Rectal smooth muscle tissue (tissue), 1 donor: ENCODE measurements around the gene NLGN4X.

Experiments
- H3K27ac ChIP-seq: one replicate; pipeline ENCODE4 v1.7.0; 2013; ENCODE audit warnings: low read depth, low read length, inconsistent platforms
- H3K27me3 ChIP-seq: one replicate; pipeline ENCODE4 v1.7.0; 2013; ENCODE audit warnings: low read length; ENCODE audit not compliant: control insufficient read depth, insufficient read depth
- H3K36me3 ChIP-seq: one replicate; pipeline ENCODE4 v1.7.0; 2013; ENCODE audit warnings: low read length; ENCODE audit not compliant: control insufficient read depth, insufficient read depth
- H3K4me1 ChIP-seq: one replicate; pipeline ENCODE4 v1.7.0; 2013; ENCODE audit warnings: low read length; ENCODE audit not compliant: control insufficient read depth, insufficient read depth
- H3K4me3 ChIP-seq: one replicate; pipeline ENCODE4 v1.7.0; 2013; ENCODE audit warnings: low read length
- H3K9ac ChIP-seq: one replicate; pipeline ENCODE4 v1.7.0; 2013; ENCODE audit warnings: low read length

Gene NLGN4X

DNA sequence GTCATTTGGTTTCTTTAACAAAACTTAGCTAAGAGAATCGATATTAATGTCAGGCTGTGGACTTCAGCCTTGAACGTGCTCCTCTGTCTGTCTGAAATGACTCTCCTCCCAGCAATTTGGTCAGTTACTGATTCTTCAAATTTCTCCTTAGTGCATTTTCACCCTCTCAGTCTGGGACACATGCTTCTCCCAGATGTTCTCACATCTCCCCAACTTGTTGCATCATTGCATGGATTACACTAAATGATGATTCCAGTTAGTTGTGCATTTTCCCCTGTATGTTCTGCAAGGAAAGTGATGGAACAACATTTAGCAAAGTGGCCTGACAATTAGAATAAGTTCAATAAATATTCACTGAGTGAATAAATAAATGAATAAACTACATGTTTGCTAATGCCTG lies 94.4 kb downstream of the NLGN4X start:
- no peaks in the 10 kb centered on the region for H3K36me3 ChIP-seq
- no peak overlapping the region for H3K4me3 ChIP-seq
- H3K27me3 ChIP-seq = no peaks in the 10 kb centered on the region
- no peaks in the 10 kb centered on the region for H3K4me1 ChIP-seq
- H3K27ac ChIP-seq = no peak overlapping the region
- H3K9ac ChIP-seq = no peak overlapping the region

DNA sequence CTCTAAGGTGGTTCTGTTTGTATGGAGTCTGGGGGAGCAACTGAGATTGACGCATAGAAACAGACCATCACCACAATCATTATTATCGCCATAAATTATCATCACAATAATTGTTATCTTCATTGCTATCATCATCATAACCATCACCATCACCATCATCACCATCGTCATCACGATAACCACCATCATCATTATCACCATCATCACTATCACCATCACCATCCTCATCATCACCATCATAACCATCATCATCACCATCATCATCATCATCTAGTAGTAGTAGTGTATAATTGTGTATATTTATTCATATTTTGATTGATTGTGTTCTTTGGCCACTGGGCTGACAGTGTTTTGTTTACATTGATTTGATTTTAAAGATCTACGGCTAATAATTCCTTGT lies 95.7 kb downstream of the NLGN4X start:
- Histone ChIP-seq H3K4me1 (no peaks in the 10 kb centered on the region), H3K27ac (no peak overlapping the region), H3K9ac (no peak overlapping the region), H3K27me3 (no peaks in the 10 kb centered on the region), H3K4me3 (no peak overlapping the region), H3K36me3 (no peaks in the 10 kb centered on the region)

DNA sequence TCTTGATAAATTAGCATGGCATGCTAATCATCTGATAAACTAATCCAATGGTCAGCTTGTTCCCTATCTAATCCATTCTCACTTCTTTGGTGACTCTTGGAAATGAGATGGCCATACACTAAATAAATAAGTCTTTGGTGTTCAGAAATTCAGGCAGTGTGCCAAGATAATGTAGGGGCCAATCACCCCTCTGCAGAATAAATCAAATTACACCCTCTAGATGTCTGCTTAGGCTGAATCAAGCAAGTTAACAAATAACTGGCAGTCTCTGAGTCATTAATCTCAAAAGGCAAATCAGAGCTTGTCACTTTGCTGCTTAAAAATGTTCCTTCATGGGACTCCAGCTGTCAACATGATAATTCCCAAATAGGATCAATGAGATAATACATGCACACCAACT lies 97.4 kb downstream of the NLGN4X start:
- Histone ChIP-seq H3K27me3 (no peaks in the 10 kb centered on the region), H3K36me3 (no peaks in the 10 kb centered on the region), H3K4me1 (no peaks in the 10 kb centered on the region), H3K4me3 (no peak overlapping the region), H3K27ac (no peak overlapping the region), H3K9ac (no peak overlapping the region)

DNA sequence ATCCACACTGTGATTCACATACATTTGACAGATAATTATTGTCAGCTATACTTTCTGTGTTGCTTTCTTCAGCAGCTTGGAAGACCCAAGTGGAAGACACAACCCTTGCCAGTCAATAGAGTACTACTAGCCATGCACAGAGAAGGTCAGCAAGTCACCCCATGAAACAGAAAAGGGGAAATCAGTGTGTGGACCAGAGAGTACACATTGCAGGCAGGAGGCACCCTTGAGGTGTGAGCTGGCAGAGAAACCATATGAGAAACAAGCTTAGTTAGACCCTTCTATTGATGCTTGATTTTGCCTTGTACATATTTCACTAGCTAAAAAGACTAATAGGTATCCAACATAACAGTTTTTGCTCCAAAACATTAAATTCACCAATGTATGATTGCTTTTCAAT lies 99.5 kb downstream of the NLGN4X start:
- Histone ChIP-seq H3K4me3 (no peak overlapping the region), H3K27me3 (no peaks in the 10 kb centered on the region), H3K9ac (no peak overlapping the region), H3K36me3 (no peaks in the 10 kb centered on the region), H3K27ac (no peak overlapping the region), H3K4me1 (no peaks in the 10 kb centered on the region)

DNA sequence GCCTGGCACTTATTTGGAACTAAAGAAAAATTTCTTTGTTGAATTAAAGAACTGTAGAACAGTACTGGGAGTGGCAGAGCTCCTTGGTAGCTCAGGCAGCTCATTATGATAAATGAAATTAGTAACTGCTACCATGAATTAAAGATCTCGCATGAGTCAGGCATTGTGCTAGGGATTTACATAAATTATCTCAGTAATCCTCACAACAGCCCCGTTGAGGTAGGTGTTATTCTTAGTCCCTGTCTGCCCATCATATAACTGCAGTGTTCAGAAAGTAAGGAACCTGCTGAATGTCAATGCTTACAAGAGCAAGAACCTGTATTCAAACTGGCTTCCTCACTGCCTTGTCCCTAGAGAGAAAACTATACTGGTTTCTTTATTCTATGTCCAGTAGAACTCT lies 108.3 kb downstream of the NLGN4X start:
- no peaks in the 10 kb centered on the region for H3K4me1 ChIP-seq
- no peak overlapping the region for H3K27ac ChIP-seq
- no peak overlapping the region for H3K9ac ChIP-seq
- H3K27me3 ChIP-seq = no peaks in the 10 kb centered on the region
- no peak overlapping the region for H3K4me3 ChIP-seq
- H3K36me3 ChIP-seq = no peaks in the 10 kb centered on the region

DNA sequence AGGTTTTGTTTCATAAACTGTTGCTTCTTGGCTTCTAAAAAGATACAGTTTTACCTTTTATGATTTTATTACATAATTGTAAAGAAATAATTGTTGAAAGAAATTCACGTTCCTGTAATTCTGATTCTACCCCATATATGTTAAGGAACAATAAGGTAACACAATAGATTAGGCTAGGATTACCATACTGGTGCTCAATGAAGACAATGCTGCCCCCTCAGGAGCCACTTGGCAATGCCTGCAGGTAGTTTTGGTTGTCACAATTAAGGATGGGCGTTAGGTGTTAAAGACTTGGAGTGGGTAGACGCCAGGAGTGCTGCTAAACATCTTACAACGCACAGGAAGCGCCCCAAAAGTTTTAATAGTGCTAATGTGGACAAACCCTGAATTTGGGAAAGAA lies 133.2 kb downstream of the NLGN4X start:
- no peaks in the 10 kb centered on the region for H3K4me1 ChIP-seq
- no peaks in the 10 kb centered on the region for H3K36me3 ChIP-seq
- H3K9ac ChIP-seq = no peak overlapping the region
- H3K27me3 ChIP-seq = no peaks in the 10 kb centered on the region
- H3K27ac ChIP-seq = no peak overlapping the region
- no peak overlapping the region for H3K4me3 ChIP-seq

DNA sequence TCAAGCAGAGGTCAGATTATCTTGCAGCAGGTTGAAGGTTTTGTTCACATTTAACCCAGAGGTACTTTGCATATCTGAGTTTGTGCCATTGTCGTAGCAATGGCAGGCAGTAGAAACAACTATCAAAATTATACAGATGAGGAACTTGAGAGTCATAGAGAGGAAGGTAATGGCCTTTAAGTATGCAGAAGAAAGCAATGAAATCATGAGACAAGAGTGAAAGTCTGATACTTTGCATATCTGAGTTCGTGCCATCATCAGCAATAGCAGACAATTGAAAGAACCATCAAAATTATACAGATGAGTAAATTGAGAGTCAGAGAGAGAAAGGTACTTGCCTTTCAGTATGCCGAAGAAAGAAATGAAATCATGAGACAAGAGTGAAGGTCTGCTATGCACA lies 154.1 kb downstream of the NLGN4X start:
- Histone ChIP-seq H3K9ac (no peak overlapping the region), H3K27me3 (no peaks in the 10 kb centered on the region), H3K4me3 (no peak overlapping the region), H3K36me3 (no peaks in the 10 kb centered on the region), H3K27ac (no peak overlapping the region), H3K4me1 (no peaks in the 10 kb centered on the region)

DNA sequence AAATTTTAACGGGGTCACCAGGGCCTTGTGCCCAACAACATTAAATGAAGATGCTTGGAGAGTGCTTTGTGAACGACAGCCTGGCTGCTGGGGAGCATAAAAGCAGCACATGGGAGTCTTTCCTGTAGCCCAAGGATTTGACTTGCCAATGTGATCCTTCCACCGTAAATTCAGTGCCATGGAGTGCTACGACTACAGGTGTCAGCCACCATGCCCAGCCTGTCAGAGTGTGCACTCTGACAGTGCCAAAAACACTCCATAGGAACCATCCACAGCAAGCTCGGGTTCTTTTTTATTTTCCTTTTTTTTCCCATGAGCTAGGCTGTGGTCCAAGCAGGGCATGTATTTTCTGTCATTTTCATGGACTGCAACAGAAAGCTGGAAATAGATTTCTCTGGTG lies 156.9 kb downstream of the NLGN4X start:
- Histone ChIP-seq H3K27ac (no peak overlapping the region), H3K9ac (no peak overlapping the region), H3K27me3 (no peaks in the 10 kb centered on the region), H3K4me1 (no peaks in the 10 kb centered on the region), H3K4me3 (no peak overlapping the region), H3K36me3 (no peaks in the 10 kb centered on the region)

DNA sequence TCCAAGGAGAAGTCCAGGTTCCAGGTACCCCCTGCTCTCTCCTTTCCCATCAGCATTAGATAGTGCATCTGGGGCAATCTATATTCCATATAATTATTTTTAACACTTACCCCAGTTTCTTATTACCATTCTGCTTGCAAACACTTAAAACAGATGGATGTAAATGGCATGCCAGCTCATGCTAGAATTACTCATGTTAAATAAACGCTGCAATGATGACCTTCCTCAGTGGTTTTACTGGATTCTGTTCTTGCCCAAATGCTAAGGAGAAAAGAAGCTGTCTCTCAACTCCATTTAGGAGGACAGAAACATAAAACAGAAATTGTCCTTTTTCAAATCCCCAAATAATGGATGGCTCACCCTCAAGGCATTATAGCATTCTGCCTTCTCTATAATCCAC lies 161.1 kb downstream of the NLGN4X start:
- no peaks in the 10 kb centered on the region for H3K36me3 ChIP-seq
- no peaks in the 10 kb centered on the region for H3K4me1 ChIP-seq
- H3K27me3 ChIP-seq = no peaks in the 10 kb centered on the region
- H3K9ac ChIP-seq = no peak overlapping the region
- H3K27ac ChIP-seq = no peak overlapping the region
- H3K4me3 ChIP-seq = no peak overlapping the region

DNA sequence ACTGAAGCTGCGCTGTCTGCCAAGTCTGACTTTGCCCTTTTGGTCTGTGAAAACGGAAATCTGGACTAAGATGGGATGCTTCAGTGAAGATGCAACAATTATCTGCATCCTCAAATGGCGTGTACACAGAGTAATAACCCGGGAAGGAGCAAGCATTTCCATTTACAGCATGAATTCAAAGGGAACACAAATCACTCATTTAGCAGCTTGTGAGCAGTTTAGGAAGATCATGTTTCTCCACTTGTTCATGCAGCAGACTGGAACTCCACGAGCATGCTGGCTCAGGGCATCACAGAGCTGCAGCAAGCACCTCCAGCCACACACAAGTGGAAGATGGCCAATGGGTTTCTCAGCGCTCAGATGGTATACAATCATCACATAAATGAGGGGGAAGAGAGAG lies 175.5 kb downstream of the NLGN4X start:
- Histone ChIP-seq H3K36me3 (no peaks in the 10 kb centered on the region), H3K27ac (no peak overlapping the region), H3K4me1 (no peaks in the 10 kb centered on the region), H3K4me3 (no peak overlapping the region), H3K9ac (no peak overlapping the region), H3K27me3 (no peaks in the 10 kb centered on the region)

DNA sequence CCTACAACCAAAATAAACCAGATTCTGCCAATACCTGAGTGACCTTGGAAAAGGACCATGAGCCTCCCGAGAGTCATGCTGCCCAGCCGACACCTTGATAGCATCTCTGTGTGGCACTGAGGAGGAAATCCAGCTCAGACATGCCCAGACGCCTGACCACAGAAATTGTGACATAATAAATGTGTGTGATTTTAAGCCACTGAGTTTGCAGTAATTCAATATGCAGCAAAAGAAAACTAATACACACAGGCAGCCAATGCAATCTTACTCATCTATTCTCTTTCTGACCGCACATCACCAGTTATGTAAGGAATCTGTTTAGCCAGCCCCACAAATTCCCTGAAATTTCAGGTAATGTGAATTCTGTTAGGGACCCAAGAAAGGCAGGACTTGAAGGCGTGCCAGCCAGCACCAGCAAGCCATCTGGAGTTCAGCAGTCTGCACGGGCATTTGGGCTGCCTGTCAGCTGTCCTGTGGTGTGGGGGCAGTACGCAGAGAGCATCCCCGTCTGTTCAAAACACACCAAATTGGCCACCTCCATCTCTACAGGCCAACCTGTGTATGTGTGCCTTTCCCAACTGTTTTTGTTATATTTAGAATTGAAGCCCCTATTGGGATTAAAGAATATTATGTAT lies 176.4 kb downstream of the NLGN4X start:
- Histone ChIP-seq H3K27ac (no peak overlapping the region), H3K4me3 (no peak overlapping the region), H3K9ac (no peak overlapping the region), H3K4me1 (no peaks in the 10 kb centered on the region), H3K27me3 (no peaks in the 10 kb centered on the region), H3K36me3 (no peaks in the 10 kb centered on the region)

DNA sequence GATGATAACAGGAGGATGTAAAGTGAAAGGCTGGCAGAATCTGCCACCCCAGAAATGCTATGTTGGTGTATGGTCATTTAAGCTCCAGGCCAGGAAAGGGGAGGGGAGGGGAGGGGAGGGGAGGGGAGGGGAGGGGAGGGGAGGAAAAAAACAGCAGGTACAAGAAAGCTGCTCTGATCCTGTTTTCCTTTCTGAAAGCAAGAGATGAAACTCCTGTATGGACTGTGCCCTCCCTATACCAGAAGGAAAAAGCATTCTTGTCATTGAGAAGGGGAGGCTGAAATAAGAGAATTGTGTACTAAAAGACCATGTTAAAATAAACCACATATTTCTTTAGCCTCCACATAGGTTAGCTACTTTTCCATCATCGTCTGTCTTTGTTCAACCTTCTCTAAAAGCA lies 179.5 kb downstream of the NLGN4X start:
- Histone ChIP-seq H3K4me3 (no peak overlapping the region), H3K27ac (no peak overlapping the region), H3K4me1 (no peaks in the 10 kb centered on the region), H3K27me3 (no peaks in the 10 kb centered on the region), H3K36me3 (no peaks in the 10 kb centered on the region), H3K9ac (no peak overlapping the region)

DNA sequence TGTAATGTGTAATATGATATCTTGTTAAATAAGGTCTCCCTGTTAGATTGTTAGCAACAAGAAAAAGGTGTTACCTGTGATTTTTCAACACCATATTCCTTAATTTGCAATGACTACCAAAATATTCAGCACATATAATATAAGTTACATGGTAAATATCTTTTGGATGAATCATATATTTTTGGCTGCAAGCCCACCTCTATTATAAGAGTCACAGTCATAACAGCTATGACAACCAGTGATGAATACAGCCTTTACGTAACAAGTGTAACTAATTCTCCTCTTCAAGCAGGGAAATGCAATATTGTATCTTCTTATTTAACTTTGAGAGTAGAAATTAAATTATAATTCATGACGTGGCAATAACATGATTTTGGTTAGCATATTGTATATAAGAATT lies 187.0 kb downstream of the NLGN4X start:
- no peaks in the 10 kb centered on the region for H3K36me3 ChIP-seq
- no peak overlapping the region for H3K27ac ChIP-seq

More for the DNA sequence above, 187.0 kb downstream of the NLGN4X start:
- Histone ChIP-seq H3K4me1 (no peaks in the 10 kb centered on the region), H3K27me3 (no peaks in the 10 kb centered on the region), H3K4me3 (no peak overlapping the region), H3K9ac (no peak overlapping the region)
